IPS DF 6.9 (cell line): Measurements from ENCODE around the gene PSD2.

ENCODE experiments used
- DNase-seq: peaks from one replicate; pipeline ENCODE4 v3.0.0-alpha.2; 2013; ENCODE audit warnings: low read depth, low spot score
- H3K27ac ChIP-seq: one replicate; pipeline ENCODE4 v1.5.1; 2013; ENCODE audit warnings: low read length, control low read depth
- H3K27me3 ChIP-seq: 2 replicates; pipeline ENCODE4 v1.6.1; 2013; ENCODE audit warnings: mild to moderate bottlenecking, low read length; ENCODE audit not compliant: control insufficient read depth, insufficient read depth
- H3K36me3 ChIP-seq: 2 replicates; pipeline ENCODE4 v1.6.1; 2013; ENCODE audit warnings: low read length; ENCODE audit not compliant: control insufficient read depth, insufficient read depth
- H3K4me1 ChIP-seq: 2 replicates; pipeline ENCODE4 v1.6.1; 2013; ENCODE audit warnings: low read length; ENCODE audit not compliant: control insufficient read depth, insufficient read depth
- H3K4me3 ChIP-seq: 2 replicates; pipeline ENCODE4 v1.5.1; 2013; ENCODE audit warnings: mild to moderate bottlenecking, low read length
- H3K9me3 ChIP-seq: 2 replicates; pipeline ENCODE4 v1.6.1; 2013; ENCODE audit warnings: low read length, inconsistent platforms; ENCODE audit not compliant: control insufficient read depth, insufficient read depth
- WGBS: extraction: QIAGEN DNeasy Blood & Tissue Kit; methylation state at CpG from one replicate; pipeline ENCODE4 v1.1.7; 2013; ENCODE audit warnings: mixed read lengths, missing lambda C conversion rate; ENCODE audit not compliant: insufficient read length, insufficient coverage; 5-methylcytosine and 5-hydroxymethylcytosine counted together

Gene PSD2

GRCh38 chr5:139849501-139849900, 53.9 kb downstream of the PSD2 start:
- H3K27me3 ChIP-seq: peaks cover 18% of the 10 kb centered on the region
- H3K4me3 ChIP-seq: no peak overlapping the region
- no peak overlapping the region for H3K27ac ChIP-seq
- no peaks in the 10 kb centered on the region for H3K4me1 ChIP-seq
- no CpG with 5 or more reads among the region's 7 CpGs for WGBS
- DNase-seq: no peak
- no peaks in the 10 kb centered on the region for H3K36me3 ChIP-seq
- H3K9me3 ChIP-seq: no peaks in the 10 kb centered on the region

DNA sequence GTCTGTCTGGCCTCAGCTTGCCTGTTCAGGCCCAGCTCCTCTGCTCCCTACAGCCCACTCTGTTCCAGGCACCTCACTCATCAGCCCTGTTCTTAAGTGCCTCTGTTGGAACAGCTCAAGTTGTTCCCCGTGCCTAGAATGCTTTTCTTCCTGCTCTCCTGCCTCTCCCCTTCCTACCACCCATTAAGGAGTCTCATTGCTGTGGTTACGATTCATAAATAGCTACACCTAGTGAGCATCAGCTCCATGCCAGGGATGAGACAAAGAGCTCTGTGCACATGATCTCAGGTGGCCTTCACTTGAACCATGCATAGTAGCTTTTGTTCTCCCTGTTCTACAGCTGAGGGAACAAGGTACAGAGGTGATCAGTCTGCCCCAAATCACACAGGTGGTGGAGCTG, 54.3 kb downstream of the PSD2 start:
- no peaks in the 10 kb centered on the region for H3K4me1 ChIP-seq
- H3K9me3 ChIP-seq: no peaks in the 10 kb centered on the region
- no peak overlapping the region for H3K27ac ChIP-seq
- H3K27me3 ChIP-seq: peaks cover 18% of the 10 kb centered on the region
- H3K4me3 ChIP-seq: no peak overlapping the region
- no CpG with 5 or more reads among the region's 2 CpGs for WGBS
- no peaks in the 10 kb centered on the region for H3K36me3 ChIP-seq
- DNase-seq: no peak

GRCh38 chr5:139850423-139851016, 54.9 kb downstream of the PSD2 start:
- Histone ChIP-seq H3K36me3 (no peaks in the 10 kb centered on the region), H3K27ac (no peak overlapping the region), H3K27me3 (peaks cover 18% of the 10 kb centered on the region), H3K4me1 (no peaks in the 10 kb centered on the region), H3K4me3 (no peak overlapping the region), H3K9me3 (no peaks in the 10 kb centered on the region)
- DNase-seq: no peak
- WGBS: no CpG with 5 or more reads among the region's 3 CpGs

GRCh38 chr5:139851558-139851957, 56.0 kb downstream of the PSD2 start:
- no peaks in the 10 kb centered on the region for H3K4me1 ChIP-seq
- no peak overlapping the region for H3K27ac ChIP-seq
- no peak overlapping the region for H3K4me3 ChIP-seq
- H3K9me3 ChIP-seq: no peaks in the 10 kb centered on the region
- H3K27me3 ChIP-seq: peaks cover 10% of the 10 kb centered on the region
- no CpG with 5 or more reads among the region's 19 CpGs for WGBS
- no peaks in the 10 kb centered on the region for H3K36me3 ChIP-seq
- DNase-seq: no peak

- no CpG with 5 or more reads among the region's 8 CpGs for WGBS
These were observed 57.1 kb downstream of the PSD2 start for GRCh38 chr5:139852696-139853095.

DNA sequence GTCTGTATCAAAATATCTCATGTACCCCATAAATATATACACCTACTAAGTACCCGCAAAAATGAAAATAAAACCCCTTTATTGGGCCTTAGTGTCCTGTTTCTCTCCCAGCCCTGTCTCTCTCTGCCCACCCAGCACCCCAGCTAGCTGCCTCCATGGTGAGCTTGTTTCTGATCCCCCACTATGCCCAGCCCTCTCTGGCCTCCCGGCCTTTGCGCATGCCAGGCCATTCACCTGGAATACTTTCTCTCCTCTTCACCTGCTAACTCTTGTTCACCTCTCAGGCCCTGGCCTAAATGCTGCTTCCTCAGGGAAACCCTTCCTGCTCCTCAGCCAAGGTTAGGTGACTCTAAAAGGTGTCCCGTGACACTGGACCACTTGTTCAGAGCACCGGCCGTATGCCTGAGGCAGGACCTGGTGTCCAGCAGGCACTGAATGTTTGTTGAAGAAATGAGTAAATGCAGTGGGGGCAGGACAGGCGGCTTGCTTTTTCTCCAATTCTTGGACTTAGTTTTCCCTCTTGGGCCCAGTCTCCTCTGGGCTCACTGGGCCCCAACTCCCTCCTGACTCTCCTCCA, 58.5 kb downstream of the PSD2 start:
- Histone ChIP-seq H3K27me3 (peaks cover 1% of the 10 kb centered on the region; the same call in 1 of the 2 replicates), H3K27ac (no peak overlapping the region), H3K4me3 (no peak overlapping the region), H3K36me3 (no peaks in the 10 kb centered on the region), H3K9me3 (no peaks in the 10 kb centered on the region), H3K4me1 (no peaks in the 10 kb centered on the region)
- WGBS: no CpG with 5 or more reads among the region's 7 CpGs
- no peak for DNase-seq

More at GRCh38 chr5:139852696-139853095, 57.1 kb downstream of the PSD2 start:
- H3K36me3 ChIP-seq: no peaks in the 10 kb centered on the region
- no peaks in the 10 kb centered on the region for H3K4me1 ChIP-seq
- H3K9me3 ChIP-seq: no peaks in the 10 kb centered on the region
- H3K27me3 ChIP-seq: peaks cover 5% of the 10 kb centered on the region; the same call in 1 of the 2 replicates
- DNase-seq: no peak
- H3K4me3 ChIP-seq: no peak overlapping the region
- H3K27ac ChIP-seq: no peak overlapping the region

GRCh38 chr5:139854953-139855352, 59.3 kb downstream of the PSD2 start:
- no peaks in the 10 kb centered on the region for H3K4me1 ChIP-seq
- no peak overlapping the region for H3K4me3 ChIP-seq
- H3K27ac ChIP-seq: no peak overlapping the region
- H3K36me3 ChIP-seq: no peaks in the 10 kb centered on the region
- H3K27me3 ChIP-seq: no peaks in the 10 kb centered on the region; the same call in 1 of the 2 replicates
- no peak for DNase-seq
- no CpG with 5 or more reads among the region's 5 CpGs for WGBS
- no peaks in the 10 kb centered on the region for H3K9me3 ChIP-seq

GRCh38 chr5:139855451-139855850, 59.8 kb downstream of the PSD2 start:
- DNase-seq: no peak
- Histone ChIP-seq H3K27me3 (no peaks in the 10 kb centered on the region), H3K36me3 (no peaks in the 10 kb centered on the region), H3K9me3 (no peaks in the 10 kb centered on the region), H3K4me3 (no peak overlapping the region), H3K4me1 (no peaks in the 10 kb centered on the region), H3K27ac (no peak overlapping the region)
- WGBS: no CpG with 5 or more reads among the region's 8 CpGs

GRCh38 chr5:139855946-139856540, 60.4 kb downstream of the PSD2 start:
- Histone ChIP-seq H3K4me3 (no peak overlapping the region), H3K36me3 (no peaks in the 10 kb centered on the region), H3K4me1 (no peaks in the 10 kb centered on the region), H3K27me3 (no peaks in the 10 kb centered on the region), H3K9me3 (no peaks in the 10 kb centered on the region), H3K27ac (no peak overlapping the region)
- WGBS: no CpG with 5 or more reads among the region's 6 CpGs
- no peak for DNase-seq

DNA sequence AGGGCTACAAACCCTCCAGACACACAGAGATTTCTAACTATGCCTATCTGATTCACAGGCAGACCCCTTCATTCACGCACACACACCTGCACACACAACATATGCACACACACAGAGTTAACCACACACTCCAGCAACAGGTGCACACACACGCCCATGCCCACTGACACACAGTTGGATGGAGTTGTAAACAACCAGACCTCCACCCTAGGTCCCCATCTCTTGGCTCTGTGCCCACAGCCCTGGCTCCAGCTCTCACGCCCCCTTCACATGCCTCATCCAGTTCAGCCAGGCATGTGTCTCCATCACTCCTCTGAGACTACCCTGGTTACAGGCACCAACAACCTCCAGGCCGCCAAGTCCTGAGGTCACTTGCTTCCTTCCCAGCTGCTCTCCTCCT, 61.1 kb downstream of the PSD2 start:
- DNase-seq: no peak
- Histone ChIP-seq H3K36me3 (no peaks in the 10 kb centered on the region), H3K4me1 (no peaks in the 10 kb centered on the region), H3K27ac (no peak overlapping the region), H3K4me3 (no peak overlapping the region), H3K9me3 (no peaks in the 10 kb centered on the region), H3K27me3 (no peaks in the 10 kb centered on the region)
- no CpG with 5 or more reads among the region's 4 CpGs for WGBS

DNA sequence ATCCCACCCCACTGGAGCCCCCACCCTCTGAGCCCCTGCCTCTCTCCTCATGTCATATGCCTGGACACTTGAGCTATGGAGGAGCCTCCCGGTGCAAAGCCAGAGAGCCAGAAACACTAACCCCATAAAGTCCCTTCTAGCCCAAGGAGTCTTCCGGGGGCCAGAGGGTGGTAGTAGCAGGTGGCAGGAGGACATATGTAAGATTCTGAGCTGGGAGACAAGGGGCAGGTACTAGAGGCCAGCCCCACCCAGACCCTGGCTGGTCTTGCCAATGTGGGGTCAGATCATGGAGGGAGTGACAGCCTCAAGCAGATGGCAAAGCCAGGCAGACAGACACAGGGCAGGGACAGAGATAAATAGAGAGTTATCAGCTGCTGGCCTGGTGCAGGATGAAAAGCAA, 63.4 kb downstream of the PSD2 start:
- no peak for DNase-seq
- no peaks in the 10 kb centered on the region for H3K4me1 ChIP-seq
- WGBS: no CpG with 5 or more reads among the region's 2 CpGs
- no peaks in the 10 kb centered on the region for H3K36me3 ChIP-seq
- H3K27ac ChIP-seq: no peak overlapping the region
- H3K4me3 ChIP-seq: no peak overlapping the region
- H3K27me3 ChIP-seq: no peaks in the 10 kb centered on the region
- H3K9me3 ChIP-seq: no peaks in the 10 kb centered on the region
